OCI-LY1 (cell line): ENCODE measurements around the gene SLK.

ENCODE experiments used
- H2AFZ ChIP-seq: fragments of 200-600 bp; sonication (generic), shearing (Covaris generic); 2 replicates; pipeline ENCODE4 v1.6.0; 2014; ENCODE audit warnings: antibody characterized with exemption, mild to moderate bottlenecking, low read length
- H3F3A ChIP-seq: fragments of 200-600 bp; sonication (generic), shearing (Covaris generic); 2 replicates; pipeline ENCODE4 v1.6.0; 2014; ENCODE audit warnings: mild to moderate bottlenecking, antibody characterized with exemption, low read length, moderate library complexity; ENCODE audit not compliant: insufficient read depth
- H3K27ac ChIP-seq: fragments of 200-600 bp; sonication (generic); 2 replicates; pipeline ENCODE4 v1.5.1; 2014; ENCODE audit warnings: low read length, mixed run types, mild to moderate bottlenecking, low read depth; ENCODE audit not compliant: poor library complexity, severe bottlenecking
- H3K27me3 ChIP-seq: fragments of 200-600 bp; sonication (generic); 2 replicates; pipeline ENCODE4 v1.6.0; 2014; ENCODE audit warnings: antibody characterized with exemption, mild to moderate bottlenecking, low read length, moderate library complexity; ENCODE audit not compliant: insufficient read depth
- H3K36me3 ChIP-seq: fragments of 200-600 bp; sonication (generic); 2 replicates; pipeline ENCODE4 v1.6.1; 2014; ENCODE audit warnings: mild to moderate bottlenecking, antibody characterized with exemption, low read length, moderate library complexity, mixed read lengths; ENCODE audit not compliant: insufficient read depth
- H3K4me1 ChIP-seq: fragments of 200-600 bp; sonication (generic); 2 replicates; pipeline ENCODE4 v1.5.1; 2014; ENCODE audit warnings: mild to moderate bottlenecking, low read length, moderate library complexity; ENCODE audit not compliant: insufficient read depth, severe bottlenecking
- H3K4me2 ChIP-seq: fragments of 200-600 bp; sonication (generic), shearing (Covaris generic); 2 replicates; pipeline ENCODE4 v1.6.1; 2014; ENCODE audit warnings: low read length
- H3K4me3 ChIP-seq: fragments of 200-600 bp; sonication (generic); 2 replicates; pipeline ENCODE4 v1.5.1; 2014; ENCODE audit warnings: low read length, low read depth, mild to moderate bottlenecking, mixed read lengths; ENCODE audit not compliant: poor library complexity, severe bottlenecking
- H3K79me2 ChIP-seq: fragments of 200-600 bp; shearing (Covaris generic); 2 replicates; pipeline ENCODE4 v1.6.1; 2016; ENCODE audit warnings: mixed run types, low read length, mixed read lengths; ENCODE audit not compliant: insufficient read depth
- H3K9ac ChIP-seq: fragments of 200-600 bp; sonication (generic), shearing (Covaris generic); 2 replicates; pipeline ENCODE4 v1.6.1; 2014; ENCODE audit warnings: mild to moderate bottlenecking, low read length, mixed read lengths
- H3K9me2 ChIP-seq: fragments of 200-600 bp; sonication (generic), shearing (Covaris generic); 2 replicates; pipeline ENCODE4 v1.6.1; 2014; ENCODE audit warnings: low read depth, mild to moderate bottlenecking, low read length, mixed read lengths
- H3K9me3 ChIP-seq: fragments of 200-600 bp; shearing (Covaris generic); 2 replicates; pipeline ENCODE4 v1.6.1; 2014; ENCODE audit warnings: low read length, mixed read lengths
- H4K20me1 ChIP-seq: fragments of 200-600 bp; sonication (generic), shearing (Covaris generic); 2 replicates; pipeline ENCODE4 v1.6.0; 2016; ENCODE audit warnings: mild to moderate bottlenecking, low read length; ENCODE audit not compliant: insufficient read depth
- CTCF ChIP-seq: fragments of 200-600 bp; sonication (generic), shearing (Covaris generic); IDR thresholded peaks from 2 replicates; pipeline ENCODE4 v1.5.1; 2017; ENCODE audit warnings: mild to moderate bottlenecking, antibody characterized with exemption, low read length, moderate library complexity, mixed read lengths
- EZH2 ChIP-seq: fragments of 200-600 bp; sonication (generic), shearing (Covaris generic); IDR thresholded peaks from 2 replicates; pipeline ENCODE4 v1.8.0; 2017; ENCODE audit warnings: borderline replicate concordance, mixed run types, mild to moderate bottlenecking, antibody characterized with exemption, low read length, moderate library complexity, mixed read lengths

Gene SLK

GRCh38 chr10:103995134-103995533, 28.2 kb downstream of the SLK start:
- H3K4me2 ChIP-seq, result no peak overlapping the region
- H3K36me3 ChIP-seq, result peaks cover 18% of the 10 kb centered on the region
- H3K9ac ChIP-seq, result no peak overlapping the region
- H4K20me1 ChIP-seq, result no peaks in the 10 kb centered on the region
- no peak for TF ChIP-seq EZH2
- no peak for TF ChIP-seq CTCF
- no peak overlapping the region for H3K27ac ChIP-seq
- no peaks in the 10 kb centered on the region for H3K9me2 ChIP-seq
- no peaks in the 10 kb centered on the region for H3K79me2 ChIP-seq
- no peaks in the 10 kb centered on the region for H3K9me3 ChIP-seq
- no peaks in the 10 kb centered on the region for H3K27me3 ChIP-seq
- no peaks in the 10 kb centered on the region for H3F3A ChIP-seq
- no peak overlapping the region for H2AFZ ChIP-seq
- no peak overlapping the region for H3K4me3 ChIP-seq
- peaks cover 5% of the 10 kb centered on the region for H3K4me1 ChIP-seq

DNA sequence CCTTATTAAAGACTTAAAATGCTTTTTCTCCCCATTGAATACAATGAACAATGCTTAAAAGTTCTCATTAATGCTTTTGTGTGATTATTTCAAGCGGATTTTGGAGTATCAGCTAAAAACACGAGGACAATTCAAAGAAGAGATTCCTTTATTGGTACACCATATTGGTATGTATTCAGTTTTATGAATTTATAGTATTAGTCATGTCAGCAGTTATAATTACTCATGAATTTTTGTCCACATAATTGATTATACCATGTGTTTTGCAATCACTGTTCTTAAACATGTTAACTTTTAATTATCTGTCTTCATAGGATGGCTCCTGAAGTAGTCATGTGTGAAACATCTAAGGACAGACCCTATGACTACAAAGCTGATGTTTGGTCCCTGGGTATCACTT, 31.9 kb downstream of the SLK start:
- Histone ChIP-seq H3K4me3 (no peak overlapping the region), H3K27me3 (no peaks in the 10 kb centered on the region), H2AFZ (no peak overlapping the region), H3K9me3 (no peaks in the 10 kb centered on the region), H3K9ac (no peak overlapping the region), H3K79me2 (no peaks in the 10 kb centered on the region), H3F3A (no peaks in the 10 kb centered on the region), H3K9me2 (no peaks in the 10 kb centered on the region), H3K36me3 (peaks cover 38% of the 10 kb centered on the region), H4K20me1 (no peaks in the 10 kb centered on the region), H3K27ac (no peak overlapping the region), H3K4me2 (no peak overlapping the region), H3K4me1 (no peaks in the 10 kb centered on the region)
- no peak for TF ChIP-seq EZH2
- TF ChIP-seq CTCF, result no peak

DNA sequence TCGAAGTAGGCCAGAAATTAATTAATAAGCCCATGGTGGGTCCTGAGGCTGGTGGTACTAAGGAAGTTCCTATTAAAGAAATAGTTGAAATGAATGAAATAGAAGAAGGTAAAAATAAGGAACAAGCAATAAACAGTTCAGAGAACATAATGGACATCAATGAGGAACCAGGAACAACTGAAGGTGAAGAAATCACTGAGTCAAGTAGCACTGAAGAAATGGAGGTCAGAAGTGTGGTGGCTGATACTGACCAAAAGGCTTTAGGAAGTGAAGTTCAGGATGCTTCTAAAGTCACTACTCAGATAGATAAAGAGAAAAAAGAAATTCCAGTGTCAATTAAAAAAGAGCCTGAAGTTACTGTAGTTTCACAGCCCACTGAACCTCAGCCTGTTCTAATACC, 36.0 kb downstream of the SLK start:
- Histone ChIP-seq H3K4me2 (no peak overlapping the region), H3K27ac (no peak overlapping the region), H3K79me2 (no peaks in the 10 kb centered on the region), H2AFZ (no peak overlapping the region), H3F3A (no peaks in the 10 kb centered on the region), H4K20me1 (no peaks in the 10 kb centered on the region), H3K36me3 (peaks cover 58% of the 10 kb centered on the region), H3K4me3 (no peak overlapping the region), H3K9ac (no peak overlapping the region), H3K9me3 (no peaks in the 10 kb centered on the region), H3K27me3 (no peaks in the 10 kb centered on the region), H3K9me2 (no peaks in the 10 kb centered on the region), H3K4me1 (no peaks in the 10 kb centered on the region)
- no peak for TF ChIP-seq CTCF
- no peak for TF ChIP-seq EZH2
